K562 (cell line): ENCODE results near the gene DYNC2I2. TPM values are rescaled to one million over a fixed set of nuclear protein-coding genes. Genes with fewer than 3 reads are reported as not detected.
A peak's percentile ranks its signal among the peaks of the same experiment; 100 is the strongest.

Experiments used
- BRF2 ChIP-seq: IDR thresholded peaks from 3 replicates; pipeline ENCODE4 v1.6.1; 2011; ENCODE audit warnings: borderline replicate concordance, mild to moderate bottlenecking; ENCODE audit not compliant: insufficient read length, insufficient read depth
- HDAC1 ChIP-seq, 2 experiments: fragments of 450-650 bp; IDR thresholded peaks; 2 replicates each; pipeline ENCODE4 v1.6.1; 2016 to 2017; ENCODE audit warnings: inconsistent platforms in 1 of 2, mild to moderate bottlenecking in 1 of 2, moderate library complexity in 1 of 2
- HMGN3 ChIP-seq: IDR thresholded peaks from 2 replicates; pipeline ENCODE4 v1.6.1; 2011; ENCODE audit warnings: borderline replicate concordance, low read depth, mild to moderate bottlenecking, mixed read lengths, low read length; ENCODE audit not compliant: insufficient read length; ENCODE audit errors: extremely low read depth
- HNRNPK ChIP-seq: fragments of 200-400 bp; formaldehyde crosslinking; IDR thresholded peaks from one replicate; pipeline ENCODE4 v1.6.1; 2018; ENCODE audit warnings: mild to moderate bottlenecking, low read depth, low read length; ENCODE audit not compliant: poor library complexity, severe bottlenecking
- JUN ChIP-seq, 2 experiments: sonication (generic) in 1 of 2; formaldehyde crosslinking in 1 of 2; IDR thresholded peaks; 2 replicates each; pipeline versions ENCODE4 v1.6.1 to v1.8.0; 2012 to 2022; ENCODE audit warnings: borderline replicate concordance in 2 of 2, mild to moderate bottlenecking in 2 of 2, improper control_type of control experiment in 1 of 2, low read depth in 1 of 2, low read length in 1 of 2, missing genetic modification reagents in 1 of 2
- LCOR ChIP-seq: sonication (generic); formaldehyde crosslinking; IDR thresholded peaks from 2 replicates; pipeline ENCODE4 v1.8.0; 2022; ENCODE audit warnings: mild to moderate bottlenecking, missing genetic modification reagents
- MYNN ChIP-seq, 2 experiments: sonication (generic); formaldehyde crosslinking in 1 of 2; IDR thresholded peaks; 2 replicates each; pipeline versions ENCODE4 v1.5.0 to v1.6.1; 2016 to 2020; ENCODE audit warnings: antibody characterized with exemption in 1 of 2, missing genetic modification reagents in 1 of 2
- RBFOX2 ChIP-seq: fragments of 200-400 bp; formaldehyde crosslinking; IDR thresholded peaks from 2 replicates; pipeline ENCODE4 v1.6.1; 2017; ENCODE audit warnings: low read depth, mild to moderate bottlenecking, low read length, moderate library complexity
- SIN3B ChIP-seq: fragments of 450-650 bp; IDR thresholded peaks from 2 replicates; pipeline ENCODE4 v1.6.1; 2017; ENCODE audit warnings: low read depth, mild to moderate bottlenecking, moderate library complexity
- SMARCC2 ChIP-seq: fragments of 450-650 bp; IDR thresholded peaks from 2 replicates; pipeline ENCODE4 v1.6.1; 2017; ENCODE audit warnings: antibody characterized with exemption, moderate library complexity, mild to moderate bottlenecking, low read depth
- TCF3 ChIP-seq: sonication (generic); formaldehyde crosslinking; IDR thresholded peaks from 2 replicates; pipeline ENCODE4 v1.4.0; 2020; ENCODE audit warnings: mild to moderate bottlenecking, missing genetic modification reagents
- U2AF1 ChIP-seq: fragments of 200-400 bp; formaldehyde crosslinking; optimal IDR thresholded peaks from 2 replicates; pipeline ENCODE3; 2017; ENCODE audit warnings: mild to moderate bottlenecking, low read depth, low read length, moderate library complexity
- ZBTB33 ChIP-seq: sonication (generic); formaldehyde crosslinking; IDR thresholded peaks from 2 replicates; pipeline ENCODE4 v1.8.1; 2023; ENCODE audit warnings: mild to moderate bottlenecking, missing genetic modification reagents
- ZBTB7A ChIP-seq: IDR thresholded peaks from 2 replicates; pipeline ENCODE4 v1.6.1; 2011; ENCODE audit warnings: low read depth, mild to moderate bottlenecking, low read length, moderate library complexity, borderline replicate concordance; ENCODE audit not compliant: control insufficient read depth
- ZNF354B ChIP-seq: fragments of 250-450 bp; sonication (Bioruptor Pico); IDR thresholded peaks from 2 replicates; pipeline ENCODE4 v1.4.0; 2020
- ZNF384 ChIP-seq: IDR thresholded peaks from 2 replicates; pipeline ENCODE4 v1.6.1; 2012; ENCODE audit warnings: low read depth, low read length, improper control_type of control experiment
- ZNF592 ChIP-seq: fragments of 450-650 bp; IDR thresholded peaks from 2 replicates; pipeline ENCODE4 v1.6.1; 2017; ENCODE audit warnings: antibody characterized with exemption, mild to moderate bottlenecking
- polyA plus RNA-seq, 8 experiments: library from polyadenylated mRNA; depleted of rRNA in 4 of 8; stranded (reverse) in 5 of 8; unstranded in 3 of 8; fragments of >200 nt; fragmentation: Nextera tagmentation in 2 of 8; fragmentation: Illumina TruSeq in 1 of 8; extraction: Ambion mirVana in 2 of 8; extraction: Trizol in 1 of 8; gene quantifications; 2 replicates each; pipeline versions ENCODE4 v1.2.1 to v1.2.3, GENCODE V29; 2011 to 2014; ENCODE audit warnings: inconsistent platforms in 1 of 8, missing spikeins in 1 of 8
- total RNA-seq, 7 experiments: library from RNA; depleted of rRNA in 6 of 7; stranded (reverse); fragments of >200 nt in 6 of 7; fragmentation: Illumina TruSeq in 2 of 7; extraction: Trizol in 2 of 7; gene quantifications; 2 replicates each; pipeline versions ENCODE4 v1.2.1 to v1.2.3, GENCODE V29; 2011 to 2021; ENCODE audit warnings: low replicate concordance in 1 of 7
- TF ChIP-seq, protein P1 (sequence below): sonication (generic); formaldehyde crosslinking; IDR thresholded peaks from 2 replicates; pipeline ENCODE4 v1.9.0; 2022; ENCODE audit warnings: mild to moderate bottlenecking, missing genetic modification reagents

Gene DYNC2I2
- total and polyA plus RNA-seq, 9 of the 15 experiments (the other 6 are each of a cell fraction or from before 2014, with no cell fraction given), result 1.5 to 249 (median 70.0) TPM

GRCh38 chr9:128702445-128702948, 45.9 kb upstream of the DYNC2I2 start, which contains the start of gene PKN3 (continued):
- TF ChIP-seq SMARCC2 (peak; percentile 52; the same call in 1 of the 2 replicates), ZBTB7A (peak; percentile 93), ZNF354B (no peak), ZNF384 (0 out of 2 replicates have a peak, but pooled peaks have one; percentile 6), ZBTB33 (CRISPR knock-in tag) (peak; percentile 63; the same call in 1 of the 2 replicates), TCF3 (CRISPR knock-in tag) (peak; percentile 22; the same call in 1 of the 2 replicates), ZNF592 (peak; percentile 78), JUN (IDR thresholded peaks at IDR 0.05; ENCODE audit: borderline replicate concordance, low read depth, low read length) (no peak), JUN (CRISPR knock-in tag; IDR thresholded peaks at IDR 0.05; ENCODE audit: borderline replicate concordance) (0 out of 2 replicates have a peak, but pooled peaks have one; percentile 72), BRF2 (no peak), LCOR (CRISPR knock-in tag) (peak; percentile 83; the same call in 1 of the 2 replicates), HDAC1 (IDR thresholded peaks at IDR 0.05) (0 out of 4 replicates have a peak, but pooled peaks of 1 of the 2 experiments have one; percentile 46), RBFOX2 (peak; percentile 82), SIN3B (peak; percentile 63; the same call in 1 of the 2 replicates), MYNN (IDR thresholded peaks at IDR 0.05) (no peak), MYNN (CRISPR knock-in tag; IDR thresholded peaks at IDR 0.05) (no peak), HMGN3 (peak; percentile 81), U2AF1 (peak; percentile 94), HNRNPK (peak; percentile 5)
- TF ChIP-seq, protein P1, sequence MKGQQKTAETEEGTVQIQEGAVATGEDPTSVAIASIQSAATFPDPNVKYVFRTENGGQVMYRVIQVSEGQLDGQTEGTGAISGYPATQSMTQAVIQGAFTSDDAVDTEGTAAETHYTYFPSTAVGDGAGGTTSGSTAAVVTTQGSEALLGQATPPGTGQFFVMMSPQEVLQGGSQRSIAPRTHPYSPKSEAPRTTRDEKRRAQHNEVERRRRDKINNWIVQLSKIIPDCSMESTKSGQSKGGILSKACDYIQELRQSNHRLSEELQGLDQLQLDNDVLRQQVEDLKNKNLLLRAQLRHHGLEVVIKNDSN (CRISPR knock-in tag), result 0 out of 2 replicates have a peak, but pooled peaks have one; percentile 19
